Measurements from ENCODE around the gene SORBS1.

The SORBS1 gene

GRCh38 chr10:95290461-95291364 is 270.5 kb downstream of the SORBS1 start, which contains the start of gene PDLIM1:
Gene PDLIM1, minus strand, starts transcription at chr10:95291003. Its CDS starts 88 bp downstream, at chr10:95290915.
- TF ChIP-seq, protein P1, sequence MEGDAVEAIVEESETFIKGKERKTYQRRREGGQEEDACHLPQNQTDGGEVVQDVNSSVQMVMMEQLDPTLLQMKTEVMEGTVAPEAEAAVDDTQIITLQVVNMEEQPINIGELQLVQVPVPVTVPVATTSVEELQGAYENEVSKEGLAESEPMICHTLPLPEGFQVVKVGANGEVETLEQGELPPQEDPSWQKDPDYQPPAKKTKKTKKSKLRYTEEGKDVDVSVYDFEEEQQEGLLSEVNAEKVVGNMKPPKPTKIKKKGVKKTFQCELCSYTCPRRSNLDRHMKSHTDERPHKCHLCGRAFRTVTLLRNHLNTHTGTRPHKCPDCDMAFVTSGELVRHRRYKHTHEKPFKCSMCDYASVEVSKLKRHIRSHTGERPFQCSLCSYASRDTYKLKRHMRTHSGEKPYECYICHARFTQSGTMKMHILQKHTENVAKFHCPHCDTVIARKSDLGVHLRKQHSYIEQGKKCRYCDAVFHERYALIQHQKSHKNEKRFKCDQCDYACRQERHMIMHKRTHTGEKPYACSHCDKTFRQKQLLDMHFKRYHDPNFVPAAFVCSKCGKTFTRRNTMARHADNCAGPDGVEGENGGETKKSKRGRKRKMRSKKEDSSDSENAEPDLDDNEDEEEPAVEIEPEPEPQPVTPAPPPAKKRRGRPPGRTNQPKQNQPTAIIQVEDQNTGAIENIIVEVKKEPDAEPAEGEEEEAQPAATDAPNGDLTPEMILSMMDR (IDR thresholded peaks at IDR 0.05; ENCODE audit: low read depth, low read length) = no peak; the same call in 1 of the 2 replicates
- peak within 1 kb of the TSS; percentile 90 for H3K4me3 ChIP-seq (ENCODE audit: low read depth, low read length)

- TF ChIP-seq, protein P1 (IDR thresholded peaks at IDR 0.05; ENCODE audit: low read depth, low read length) = no peak
- H3K4me3 ChIP-seq (ENCODE audit: low read depth, low read length) = peak overlapping the region; percentile 90
Observed at GRCh38 chr10:95289921-95290421, 271.2 kb downstream of the SORBS1 start.

GRCh38 chr10:95289003-95289920 is 271.9 kb downstream of the SORBS1 start:
- H3K4me3 ChIP-seq (ENCODE audit: low read depth, low read length) = peak overlapping the region; percentile 90
- TF ChIP-seq, protein P1 (IDR thresholded peaks at IDR 0.05; ENCODE audit: low read depth, low read length) = 0 out of 2 replicates have a peak, but pooled peaks have one; percentile 10

GRCh38 chr10:95288303-95288702 is 272.9 kb downstream of the SORBS1 start:
- TF ChIP-seq, protein P1 (IDR thresholded peaks at IDR 0.05; ENCODE audit: low read depth, low read length) = no peak
- H3K4me3 ChIP-seq (ENCODE audit: low read depth, low read length) = peak overlapping the region; percentile 90

DNA sequence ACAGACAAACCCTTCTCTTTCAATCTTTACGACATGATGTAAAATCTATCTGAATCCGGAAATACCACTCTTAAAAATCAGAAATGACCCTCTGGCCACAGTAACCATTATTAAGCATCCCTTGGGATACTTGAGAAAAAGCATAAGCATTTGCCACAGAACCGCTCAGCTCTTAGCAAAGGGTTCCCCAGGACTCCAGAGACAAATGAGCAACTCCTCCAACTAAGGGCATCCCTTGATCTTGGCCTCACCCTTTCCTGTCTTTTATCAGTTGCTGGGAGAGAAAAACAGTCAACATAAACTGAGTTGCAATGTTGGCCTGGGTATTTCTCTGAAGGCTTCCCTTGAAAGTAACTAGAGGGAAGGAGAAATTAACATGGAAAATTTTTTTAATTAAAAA is 273.9 kb downstream of the SORBS1 start:
- H3K4me3 ChIP-seq (ENCODE audit: low read depth, low read length) = no peak overlapping the region
- TF ChIP-seq, protein P1 (IDR thresholded peaks at IDR 0.05; ENCODE audit: low read depth, low read length) = no peak

DNA sequence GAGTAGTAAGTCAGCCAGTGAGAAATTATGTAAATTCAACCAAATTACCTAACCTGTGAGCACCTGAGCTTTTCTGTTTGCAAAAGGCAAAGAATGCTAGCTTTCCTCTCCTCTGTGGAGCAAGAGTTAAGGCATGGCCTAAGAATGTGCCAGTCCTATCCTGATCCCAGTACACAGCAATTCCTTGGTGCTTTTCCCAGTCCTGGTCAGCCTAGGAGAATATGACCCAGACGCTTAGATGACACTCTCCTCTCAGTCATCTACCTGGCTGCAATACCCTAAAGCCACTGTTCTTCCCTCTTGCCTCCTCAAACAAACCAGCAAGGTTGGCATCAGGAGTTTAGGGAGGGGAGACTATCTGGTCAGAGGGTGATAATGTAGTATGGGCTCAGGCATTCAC is 274.5 kb downstream of the SORBS1 start:
- H3K4me3 ChIP-seq (ENCODE audit: low read depth, low read length) = no peak overlapping the region
- TF ChIP-seq, protein P1 (IDR thresholded peaks at IDR 0.05; ENCODE audit: low read depth, low read length) = no peak
